Psoas muscle (tissue), 8 donors: Measurements from ENCODE around the gene C19orf85. TPM values are rescaled to one million over a fixed set of nuclear protein-coding genes. Genes with fewer than 3 reads are reported as not detected.

Experiments
- ATAC-seq, 4 donors: fragments of 200-7000 bp; cut with Tn5 transposase; one replicate each; pipeline ENCODE4 v1.9.1; 2020; ENCODE audit warnings: moderate library complexity in 3 of 4, mild to moderate bottlenecking in 2 of 4
- DNase-seq, 2 donors: peaks; one replicate each; pipeline ENCODE4 v3.0.0-alpha.2; 2020
- H3K27ac ChIP-seq: fragments of 200-600 bp; one replicate; pipeline ENCODE4 v1.8.0; 2022
- H3K27me3 ChIP-seq, 3 donors: fragments of 200-600 bp in 1 of 3; one replicate each; pipeline versions ENCODE4 v1.6.1 to v1.8.0; 2013 to 2022; ENCODE audit warnings: low read length in 2 of 3, mild to moderate bottlenecking in 2 of 3, moderate library complexity in 1 of 3; ENCODE audit not compliant: insufficient read depth in 3 of 3
- H3K36me3 ChIP-seq, 2 donors: fragments of 200-600 bp in 1 of 2; one replicate each; pipeline versions ENCODE4 v1.6.1 to v1.8.0; 2013 to 2022; ENCODE audit warnings: low read depth in 1 of 2, mild to moderate bottlenecking in 1 of 2, moderate library complexity in 1 of 2; ENCODE audit not compliant: insufficient read depth in 1 of 2
- H3K4me1 ChIP-seq: fragments of 200-600 bp; one replicate; pipeline ENCODE4 v1.8.0; 2022
- H3K4me3 ChIP-seq: fragments of 200-600 bp; one replicate; pipeline ENCODE4 v1.8.0; 2022; ENCODE audit warnings: mild to moderate bottlenecking
- H3K9me3 ChIP-seq: fragments of 200-600 bp; one replicate; pipeline ENCODE4 v1.8.0; 2022
- WGBS, 3 donors: extraction: QIAGEN DNeasy Blood & Tissue Kit; methylation state at CpG; one replicate each; pipeline versions ENCODE4 v1.1.6 to v1.1.7; 2013; 5-methylcytosine and 5-hydroxymethylcytosine counted together
- intact Hi-C, 2 donors: fragments of 100-400 bp; cut with DNase I; formaldehyde crosslinking; loops; one replicate each; pipeline versions ENCODE4 v1.11.0 to v1.14.2; 2022
- polyA plus RNA-seq, 3 donors: library from polyadenylated mRNA; stranded (reverse); fragments of 200-250 nt; gene quantifications; one replicate each; pipeline ENCODE4 v1.2.3, GENCODE V29; 2013
- total RNA-seq, 4 donors: library from RNA; stranded (reverse); fragmentation: NEBNext Ultra II Directional in 2 of 4; extraction: Animal tissue kit (Norgen Biotek cat#: 25700) in 2 of 4; gene quantifications; one replicate each; pipeline versions ENCODE4 v1.2.1 to v1.2.4, GENCODE V29; 2021 to 2023
- TF ChIP-seq, protein P1 (sequence below): fragments of 200-600 bp; IDR thresholded peaks from one replicate; pipeline ENCODE4 v1.8.0; 2022; ENCODE audit warnings: antibody characterized with exemption
- donor health status: healthy with polysubstance abuse.
- donor health status: DM: no; HTN: no; CAD: no; lungs with moderate emphysema.
- donor health status: Bipolar disorder and iron deficiency.
- donor health status: healthy.
- donor health status: DM: yes; HTN: yes; CAD: no.
- donor health status: DM: no; HTN: no; CAD: no.
- donor health status: DM: no; HTN: no; CAD: no.
- donor health status: DM: yes; HTN: yes; CAD: no.

C19orf85 gene
- total and polyA plus RNA-seq, 7 donors, result not detected

- Histone ChIP-seq H3K27me3 (peaks cover 0 to 7% (median 5%) of the 10 kb centered on the region in 3 donors), H3K9me3 (no peaks in the 10 kb centered on the region), H3K4me1 (no peaks in the 10 kb centered on the region), H3K27ac (peak overlapping the region; percentile 46), H3K4me3 (peak overlapping the region; percentile 52), H3K36me3 (peaks cover 0 to 1% of the 10 kb centered on the region in 2 donors)
- 57 to 60% (median 58%) methylated on average over 27 to 38 of the region's 38 CpGs for WGBS, 3 donors
- peak in 1 of 4 donors; percentile 3 for ATAC-seq
- intact Hi-C loops, result no loop called here
- TF ChIP-seq, protein P1, sequence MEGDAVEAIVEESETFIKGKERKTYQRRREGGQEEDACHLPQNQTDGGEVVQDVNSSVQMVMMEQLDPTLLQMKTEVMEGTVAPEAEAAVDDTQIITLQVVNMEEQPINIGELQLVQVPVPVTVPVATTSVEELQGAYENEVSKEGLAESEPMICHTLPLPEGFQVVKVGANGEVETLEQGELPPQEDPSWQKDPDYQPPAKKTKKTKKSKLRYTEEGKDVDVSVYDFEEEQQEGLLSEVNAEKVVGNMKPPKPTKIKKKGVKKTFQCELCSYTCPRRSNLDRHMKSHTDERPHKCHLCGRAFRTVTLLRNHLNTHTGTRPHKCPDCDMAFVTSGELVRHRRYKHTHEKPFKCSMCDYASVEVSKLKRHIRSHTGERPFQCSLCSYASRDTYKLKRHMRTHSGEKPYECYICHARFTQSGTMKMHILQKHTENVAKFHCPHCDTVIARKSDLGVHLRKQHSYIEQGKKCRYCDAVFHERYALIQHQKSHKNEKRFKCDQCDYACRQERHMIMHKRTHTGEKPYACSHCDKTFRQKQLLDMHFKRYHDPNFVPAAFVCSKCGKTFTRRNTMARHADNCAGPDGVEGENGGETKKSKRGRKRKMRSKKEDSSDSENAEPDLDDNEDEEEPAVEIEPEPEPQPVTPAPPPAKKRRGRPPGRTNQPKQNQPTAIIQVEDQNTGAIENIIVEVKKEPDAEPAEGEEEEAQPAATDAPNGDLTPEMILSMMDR, result no peak
- DNase-seq, result peak in 1 of 2 donors; percentile 54
Observed at GRCh38 chr19:55493645-55494171, 29.2 kb upstream of the C19orf85 start.

DNA sequence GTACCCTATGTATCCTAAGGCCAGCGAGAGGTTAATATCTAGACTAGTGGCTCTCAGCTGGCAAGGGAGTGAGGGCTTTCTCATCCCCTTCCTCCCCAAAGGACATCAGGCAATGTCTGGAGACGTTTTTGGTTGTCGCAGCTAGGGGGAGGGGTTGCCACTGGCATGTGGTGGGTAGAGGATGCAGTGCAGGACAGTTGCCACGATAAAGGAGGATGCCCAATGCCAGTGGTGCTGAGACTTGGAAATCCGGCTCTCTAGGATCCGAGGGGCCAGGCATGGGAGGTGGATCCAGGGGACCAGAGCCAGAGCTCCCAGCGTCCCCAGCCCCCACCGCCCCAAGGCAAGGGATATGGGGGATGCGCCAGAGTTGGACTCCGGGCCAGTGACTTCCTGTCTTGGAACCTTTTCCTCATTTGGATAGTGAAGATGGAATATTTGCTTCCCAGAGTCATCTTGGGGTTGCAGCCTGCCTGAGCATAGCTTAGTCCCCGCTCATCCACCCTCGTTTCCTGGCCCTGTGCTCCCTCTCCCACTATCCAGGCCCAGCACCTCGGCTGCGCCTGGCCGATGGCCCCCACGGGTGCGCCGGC, 28.6 kb upstream of the C19orf85 start:
- TF ChIP-seq, protein P1, result no peak
- no peaks in the 10 kb centered on the region for H3K9me3 ChIP-seq
- intact Hi-C loops, result no loop called here
- no peaks in the 10 kb centered on the region for H3K36me3 ChIP-seq
- peaks cover 0 to 7% (median 5%) of the 10 kb centered on the region in 3 donors for H3K27me3 ChIP-seq
- ATAC-seq (no peak), DNase-seq (no peak)
- peak overlapping the region; percentile 46 for H3K27ac ChIP-seq
- peak overlapping the region; percentile 52 for H3K4me3 ChIP-seq
- 38 to 48% (median 42%) methylated on average over 17 to 18 of the region's 18 CpGs for whole genome bisulfite sequencing, 3 donors
- H3K4me1 ChIP-seq, result no peaks in the 10 kb centered on the region

DNA sequence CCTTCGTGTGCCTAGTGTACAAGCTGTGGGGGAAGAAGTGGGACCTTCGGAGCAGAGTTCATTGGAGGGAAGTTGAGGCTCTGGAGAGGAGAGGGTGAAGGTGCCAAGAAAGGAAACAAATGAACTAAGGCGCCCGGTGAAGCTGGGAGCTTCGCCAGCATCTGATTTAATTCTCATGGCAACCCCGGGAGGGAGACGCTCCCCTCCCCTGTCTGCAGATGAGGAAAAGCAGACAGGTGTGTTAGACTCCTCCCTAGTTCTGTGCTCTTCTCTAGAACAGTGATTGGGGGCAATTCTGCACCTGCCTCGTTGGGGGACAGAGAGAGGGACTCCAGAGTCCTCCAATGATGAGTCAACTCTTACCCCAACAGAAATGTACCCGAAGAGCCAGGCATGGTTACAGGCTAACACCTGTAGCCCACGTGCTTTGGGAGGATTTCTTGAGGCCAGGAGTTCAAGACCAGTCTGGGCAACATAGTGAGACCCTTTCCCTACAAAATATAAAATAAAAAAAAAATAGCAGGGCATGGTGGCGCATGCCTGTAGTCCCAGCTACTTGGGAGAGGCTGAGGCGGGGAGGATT, 27.9 kb upstream of the C19orf85 start:
- Histone ChIP-seq H3K4me1 (no peaks in the 10 kb centered on the region), H3K4me3 (no peak overlapping the region), H3K27ac (no peak overlapping the region), H3K9me3 (no peaks in the 10 kb centered on the region), H3K36me3 (no peaks in the 10 kb centered on the region), H3K27me3 (peaks cover 0 to 7% (median 5%) of the 10 kb centered on the region in 3 donors)
- intact Hi-C loops, result no loop called here
- 37 to 41% (median 39%) methylated on average over 12 of the region's 12 CpGs for WGBS, 3 donors
- no peak for DNase-seq
- ATAC-seq, result no peak
- TF ChIP-seq, protein P1, result no peak

DNA sequence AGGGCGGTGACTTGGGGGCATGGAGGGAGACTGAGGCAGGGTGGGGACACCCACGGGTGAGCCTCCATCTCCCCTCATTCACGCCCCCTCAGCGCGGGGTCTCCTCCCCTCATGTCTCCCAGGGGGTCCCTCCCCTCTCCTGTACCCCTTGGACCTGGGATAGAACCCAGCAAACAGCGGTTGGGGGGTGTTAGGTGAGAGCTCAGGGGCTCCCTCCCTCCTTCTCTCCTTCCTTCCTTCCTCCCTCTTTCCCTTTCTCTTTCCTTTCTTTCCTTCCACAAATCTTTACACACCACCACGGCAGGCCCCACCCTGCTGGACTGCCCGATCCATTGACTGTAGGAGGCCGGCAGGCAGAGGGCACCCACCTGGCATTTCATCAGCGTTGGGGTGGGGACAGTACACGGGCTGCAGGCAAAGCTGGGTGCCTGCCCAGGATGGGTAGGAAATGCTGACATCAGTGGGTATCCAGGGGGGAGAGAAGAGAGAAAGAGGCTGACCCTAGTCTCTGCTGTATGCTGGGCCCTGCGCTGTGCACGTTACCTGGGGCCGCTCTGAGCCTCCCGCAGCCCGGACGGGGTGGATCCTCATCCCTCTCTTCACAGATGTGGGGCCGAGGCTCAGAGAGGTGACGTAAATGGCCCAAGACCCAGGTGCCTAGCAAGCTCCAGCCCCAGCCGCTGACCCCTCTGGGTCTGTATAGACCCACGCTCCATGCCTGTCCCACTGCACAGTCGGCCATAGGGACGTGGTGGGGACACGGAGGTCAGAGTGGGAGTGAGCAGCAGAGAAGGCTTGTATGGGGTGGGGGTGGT, 27.2 kb upstream of the C19orf85 start:
- H3K27me3 ChIP-seq, result peaks cover 0 to 7% (median 5%) of the 10 kb centered on the region in 3 donors
- ATAC-seq (no peak), DNase-seq (no peak)
- 65 to 69% (median 68%) methylated on average over 24 of the region's 24 CpGs for WGBS, 3 donors
- intact Hi-C loops, result no loop called here
- H3K27ac ChIP-seq, result no peak overlapping the region
- H3K4me3 ChIP-seq, result no peak overlapping the region
- no peaks in the 10 kb centered on the region for H3K9me3 ChIP-seq
- no peaks in the 10 kb centered on the region for H3K4me1 ChIP-seq
- TF ChIP-seq, protein P1, result no peak
- H3K36me3 ChIP-seq, result no peaks in the 10 kb centered on the region
